NB4 (cell line): Measurements from ENCODE around the gene VWC2L.

ENCODE experiments used
- CTCF ChIP-seq: IDR thresholded peaks from one replicate; pipeline ENCODE4 v1.5.1; 2012; ENCODE audit warnings: low read depth, low read length
- MAX ChIP-seq: IDR thresholded peaks from 2 replicates; pipeline ENCODE4 v1.6.1; 2011; ENCODE audit warnings: low read depth, low read length
- POLR2A ChIP-seq: IDR thresholded peaks from 2 replicates; pipeline ENCODE4 v1.6.1; 2011; ENCODE audit warnings: mild to moderate bottlenecking; ENCODE audit not compliant: insufficient read length; ENCODE audit errors: extremely low read depth

- TF ChIP-seq CTCF (no peak), POLR2A (no peak), MAX (no peak)
Measured at GRCh38 chr2:214382229-214382628, 28.6 kb upstream of the VWC2L start.
